Smooth muscle cell (in vitro differentiated cells): ENCODE measurements around the gene DOK6. TPM values are rescaled to one million over a fixed set of nuclear protein-coding genes. Genes with fewer than 3 reads are reported as not detected.

Experiments used
- DNase-seq: peaks from one replicate; lab custom pipeline; 2025; ENCODE audit not compliant: unreplicated experiment; lab: John Stamatoyannopoulos, UW
- H2AFZ ChIP-seq: fragments of 200-600 bp; sonication (generic); 2 replicates; pipeline ENCODE4 v1.6.0; 2016; ENCODE audit warnings: antibody characterized with exemption, low read depth, mild to moderate bottlenecking
- H3F3A ChIP-seq: fragments of 200-600 bp; sonication (generic); 2 replicates; pipeline ENCODE4 v1.6.0; 2017; ENCODE audit warnings: antibody characterized with exemption, low read depth
- H3K27ac ChIP-seq: fragments of 200-600 bp; sonication (generic); 2 replicates; pipeline ENCODE4 v1.5.1; 2016; ENCODE audit warnings: low read depth, mild to moderate bottlenecking
- H3K27me3 ChIP-seq: fragments of 200-600 bp; sonication (generic); 2 replicates; pipeline ENCODE4 v1.6.1; 2016; ENCODE audit warnings: low read depth, mild to moderate bottlenecking
- H3K36me3 ChIP-seq: fragments of 200-600 bp; sonication (generic); 2 replicates; pipeline ENCODE4 v1.5.1; 2016; ENCODE audit warnings: low read depth
- H3K4me1 ChIP-seq: fragments of 200-600 bp; sonication (generic); 2 replicates; pipeline ENCODE4 v1.5.1; 2016; ENCODE audit warnings: low read depth
- H3K4me2 ChIP-seq: fragments of 200-600 bp; sonication (generic); 2 replicates; pipeline ENCODE4 v1.6.0; 2016; ENCODE audit warnings: mild to moderate bottlenecking
- H3K4me3 ChIP-seq: fragments of 200-600 bp; sonication (generic); 2 replicates; pipeline ENCODE4 v1.5.1; 2016; ENCODE audit warnings: mild to moderate bottlenecking
- H3K79me2 ChIP-seq: fragments of 200-600 bp; sonication (generic); 2 replicates; pipeline ENCODE4 v1.6.0; 2016; ENCODE audit warnings: low read depth, mild to moderate bottlenecking
- H3K9ac ChIP-seq: fragments of 200-600 bp; sonication (generic); 2 replicates; pipeline ENCODE4 v1.6.0; 2016; ENCODE audit warnings: low read depth
- H3K9me3 ChIP-seq: fragments of 200-600 bp; sonication (generic); replicated peaks from 2 replicates; pipeline ENCODE4 v1.5.1; 2016; ENCODE audit warnings: low read depth
- H4K20me1 ChIP-seq: fragments of 200-600 bp; sonication (generic); 2 replicates; pipeline ENCODE4 v1.6.0; 2016; ENCODE audit warnings: low read depth
- CTCF ChIP-seq: fragments of 200-600 bp; sonication (generic); IDR thresholded peaks from 2 replicates; pipeline ENCODE4 v1.5.1; 2017; ENCODE audit warnings: borderline replicate concordance, mild to moderate bottlenecking, antibody characterized with exemption; ENCODE audit not compliant: insufficient read depth, poor library complexity, severe bottlenecking
- WGBS: methylation state at CpG from one replicate; pipeline ENCODE4 v1.1.7; 2016; ENCODE audit warnings: low lambda C conversion rate; 5-methylcytosine and 5-hydroxymethylcytosine counted together
- polyA plus RNA-seq: library from polyadenylated mRNA; unstranded; fragments of >200 nt; fragmentation: Nextera tagmentation; extraction: Ambion mirVana; gene quantifications from 2 replicates; pipeline ENCODE4 v1.2.1, GENCODE V29; 2016
- total RNA-seq: library from RNA; depleted of rRNA; stranded (reverse); fragments of >200 nt; gene quantifications from 2 replicates; pipeline ENCODE4 v1.2.3, GENCODE V29; 2014

Gene DOK6
- total and polyA plus RNA-seq, 2 experiments from 2014 or later: 7.2 to 21.4 TPM

- peak overlapping the region; percentile 67 for H3K4me2 ChIP-seq
- no peak overlapping the region for H3K9ac ChIP-seq
- no peak for DNase-seq
- peaks cover 6% of the 10 kb centered on the region for H3K4me1 ChIP-seq
- no peaks in the 10 kb centered on the region for H3K79me2 ChIP-seq
- H3F3A ChIP-seq: no peaks in the 10 kb centered on the region
- no peaks in the 10 kb centered on the region for H4K20me1 ChIP-seq
- H3K9me3 ChIP-seq: no peaks in the 10 kb centered on the region
- no peak for TF ChIP-seq CTCF
- no peak overlapping the region for H2AFZ ChIP-seq
- H3K4me3 ChIP-seq: no peak overlapping the region
- 13% methylated on average over 3 of the region's 3 CpGs for WGBS
- H3K36me3 ChIP-seq: no peaks in the 10 kb centered on the region
- peaks cover 5% of the 10 kb centered on the region for H3K27me3 ChIP-seq
- no peak overlapping the region for H3K27ac ChIP-seq
Observed at GRCh38 chr18:69622184-69622583, 221.5 kb downstream of the DOK6 start.

- H3K4me1 ChIP-seq: peaks cover 6% of the 10 kb centered on the region
Observed at GRCh38 chr18:69622961-69623360, 222.3 kb downstream of the DOK6 start.

DNA sequence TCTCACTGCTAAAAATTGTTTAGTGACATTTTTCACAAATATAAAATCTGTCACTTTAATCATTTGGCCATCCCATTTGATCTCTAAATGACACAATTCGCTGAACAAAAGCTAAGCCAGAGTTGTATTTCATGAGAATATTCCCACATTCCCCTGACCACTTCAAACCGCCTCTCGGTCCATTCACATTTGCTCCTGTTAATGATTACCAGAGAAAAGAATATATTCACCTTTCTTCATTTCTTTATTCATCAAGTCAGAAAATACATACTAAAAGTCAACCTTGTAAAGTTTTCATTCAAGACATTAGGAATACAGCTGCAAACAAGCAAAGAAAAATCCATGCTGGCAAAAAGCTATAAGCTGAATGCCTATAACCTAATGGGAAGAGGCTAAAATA is 225.5 kb downstream of the DOK6 start:
- H3K9ac ChIP-seq: no peak overlapping the region
- WGBS: 97% methylated on average over 3 of the region's 3 CpGs
- no peaks in the 10 kb centered on the region for H3K36me3 ChIP-seq
- peaks cover 6% of the 10 kb centered on the region for H3K4me1 ChIP-seq
- no peaks in the 10 kb centered on the region for H4K20me1 ChIP-seq
- H3K4me2 ChIP-seq: no peak overlapping the region
- no peak overlapping the region for H3K4me3 ChIP-seq
- no peak for TF ChIP-seq CTCF
- H3F3A ChIP-seq: no peaks in the 10 kb centered on the region
- peaks cover 5% of the 10 kb centered on the region for H3K27me3 ChIP-seq
- H2AFZ ChIP-seq: no peak overlapping the region
- no peak overlapping the region for H3K27ac ChIP-seq
- DNase-seq: no peak
- no peaks in the 10 kb centered on the region for H3K79me2 ChIP-seq
- no peaks in the 10 kb centered on the region for H3K9me3 ChIP-seq

More at GRCh38 chr18:69622961-69623360, 222.3 kb downstream of the DOK6 start:
- TF ChIP-seq CTCF: no peak
- no peaks in the 10 kb centered on the region for H4K20me1 ChIP-seq
- peaks cover 5% of the 10 kb centered on the region for H3K27me3 ChIP-seq
- no peaks in the 10 kb centered on the region for H3K9me3 ChIP-seq
- H3K79me2 ChIP-seq: no peaks in the 10 kb centered on the region
- no peak overlapping the region for H3K4me2 ChIP-seq
- H3F3A ChIP-seq: no peaks in the 10 kb centered on the region
- H3K36me3 ChIP-seq: no peaks in the 10 kb centered on the region
- H3K27ac ChIP-seq: no peak overlapping the region
- WGBS: 81% methylated on average over 1 of the region's 1 CpG
- no peak overlapping the region for H3K9ac ChIP-seq
- H2AFZ ChIP-seq: no peak overlapping the region
- no peak overlapping the region for H3K4me3 ChIP-seq
- DNase-seq: no peak

DNA sequence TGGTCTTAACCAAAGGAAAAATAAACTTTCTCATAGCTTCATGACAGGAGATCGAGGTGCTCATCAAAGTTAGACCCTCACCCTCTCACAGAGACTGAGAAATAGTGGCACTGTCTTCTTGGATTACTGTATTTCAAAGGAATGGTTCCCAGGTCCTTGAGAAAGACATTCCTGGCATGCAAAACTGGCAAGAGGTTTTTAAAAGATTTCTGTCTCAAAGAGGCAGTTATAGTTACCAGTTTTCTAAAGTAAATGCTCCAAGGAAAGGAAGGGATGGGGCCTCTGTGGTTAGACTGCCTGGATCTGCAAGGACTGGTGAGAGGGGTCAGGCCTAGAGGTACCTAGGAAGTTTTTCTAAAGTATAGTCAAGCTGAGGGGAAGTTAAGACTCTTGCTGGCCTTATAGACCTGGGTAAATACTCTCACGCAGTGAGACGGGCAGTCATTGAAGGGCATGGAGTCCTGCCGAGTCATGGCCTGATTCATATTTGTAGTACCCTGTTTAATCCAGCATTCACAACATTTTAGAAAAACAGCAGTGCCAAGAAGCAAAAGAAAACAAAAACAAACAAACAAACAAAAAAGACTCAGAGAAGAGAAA is 226.1 kb downstream of the DOK6 start:
- Histone ChIP-seq H3K9me3 (no peaks in the 10 kb centered on the region), H3K36me3 (no peaks in the 10 kb centered on the region), H3F3A (no peaks in the 10 kb centered on the region), H3K4me2 (no peak overlapping the region), H3K4me1 (peaks cover 6% of the 10 kb centered on the region), H3K27me3 (peaks cover 5% of the 10 kb centered on the region), H2AFZ (no peak overlapping the region), H4K20me1 (no peaks in the 10 kb centered on the region), H3K27ac (no peak overlapping the region), H3K9ac (no peak overlapping the region), H3K79me2 (no peaks in the 10 kb centered on the region), H3K4me3 (no peak overlapping the region)
- TF ChIP-seq CTCF: no peak
- 88% methylated on average over 4 of the region's 4 CpGs for WGBS
- no peak for DNase-seq
